ENCODE measurements around the gene SPIRE2.
A peak's percentile ranks its signal among the peaks of the same experiment; 100 is the strongest.
"Not testable (repeated sequence)": the region's sequence is repeated elsewhere in the genome, so short reads cannot be mapped to it uniquely, and the experiment has no call there.

The SPIRE2 gene

DNA sequence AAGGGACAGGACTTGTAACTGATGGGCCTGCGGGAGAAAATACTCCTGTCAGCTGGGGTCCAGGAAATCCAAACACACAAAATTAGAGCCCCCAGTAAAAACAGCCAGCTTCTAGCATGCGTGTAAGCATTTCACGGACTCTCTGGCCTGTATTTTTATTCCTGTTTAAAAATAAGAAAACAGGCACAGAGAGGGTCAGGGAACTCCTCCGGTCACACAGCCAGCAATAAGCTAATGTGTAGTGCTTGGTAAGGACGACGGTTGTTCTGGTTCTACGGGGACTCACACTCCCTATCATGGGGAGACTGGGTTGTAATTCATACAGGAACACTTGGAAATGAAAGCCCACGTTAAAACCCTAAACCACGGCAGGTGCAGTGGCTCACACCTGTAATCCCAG lies 43.6 kb downstream of the SPIRE2 start:
- DNase-seq = no peak

DNA sequence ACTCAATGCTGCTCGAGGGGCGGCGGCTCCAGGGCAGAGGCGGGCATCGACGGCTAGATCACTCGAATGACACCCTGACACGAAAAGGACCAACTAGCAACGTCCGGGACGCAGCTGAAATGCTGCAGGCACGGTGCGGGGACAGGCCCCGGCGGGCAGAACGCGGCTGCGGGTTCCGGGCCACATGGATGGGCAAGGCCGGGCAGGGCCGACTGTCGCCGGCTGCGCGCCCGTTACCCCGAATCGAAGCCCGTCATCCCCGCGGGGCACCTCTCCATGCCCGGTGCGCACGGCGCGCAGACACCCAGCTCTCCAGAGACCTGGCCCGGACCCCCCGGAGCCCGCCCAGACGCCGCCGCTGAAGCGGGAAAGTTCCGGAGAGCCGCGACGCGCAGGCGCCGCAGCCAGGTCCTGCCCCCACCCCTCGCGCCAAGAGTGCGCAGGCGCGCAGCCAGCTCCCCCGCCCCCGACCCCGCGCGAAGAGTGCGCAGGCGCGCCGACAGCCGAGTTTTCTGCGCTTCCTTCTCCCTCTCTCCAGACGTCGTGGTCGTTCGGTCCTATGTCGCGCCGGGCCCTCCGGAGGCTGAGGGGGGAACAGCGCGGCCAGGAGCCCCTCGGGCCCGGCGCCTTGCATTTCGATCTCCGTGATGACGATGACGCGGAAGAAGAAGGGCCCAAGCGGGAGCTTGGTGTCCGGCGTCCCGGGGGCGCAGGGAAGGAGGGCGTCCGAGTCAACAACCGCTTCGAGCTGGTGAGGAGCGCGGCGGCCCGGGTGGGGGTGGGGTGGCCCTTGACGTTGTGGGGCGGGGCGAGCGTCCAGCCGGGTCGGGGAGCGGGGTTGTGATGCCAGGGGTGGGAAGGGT lies 45.1 kb downstream of the SPIRE2 start, which contains the start of gene TCF25:
Gene TCF25, plus strand, starts transcription at position 484 of the 863 bp plus-strand sequence. Its CDS starts 76 bp downstream, at position 560.
- peak; percentile 37 for DNase-seq

DNA sequence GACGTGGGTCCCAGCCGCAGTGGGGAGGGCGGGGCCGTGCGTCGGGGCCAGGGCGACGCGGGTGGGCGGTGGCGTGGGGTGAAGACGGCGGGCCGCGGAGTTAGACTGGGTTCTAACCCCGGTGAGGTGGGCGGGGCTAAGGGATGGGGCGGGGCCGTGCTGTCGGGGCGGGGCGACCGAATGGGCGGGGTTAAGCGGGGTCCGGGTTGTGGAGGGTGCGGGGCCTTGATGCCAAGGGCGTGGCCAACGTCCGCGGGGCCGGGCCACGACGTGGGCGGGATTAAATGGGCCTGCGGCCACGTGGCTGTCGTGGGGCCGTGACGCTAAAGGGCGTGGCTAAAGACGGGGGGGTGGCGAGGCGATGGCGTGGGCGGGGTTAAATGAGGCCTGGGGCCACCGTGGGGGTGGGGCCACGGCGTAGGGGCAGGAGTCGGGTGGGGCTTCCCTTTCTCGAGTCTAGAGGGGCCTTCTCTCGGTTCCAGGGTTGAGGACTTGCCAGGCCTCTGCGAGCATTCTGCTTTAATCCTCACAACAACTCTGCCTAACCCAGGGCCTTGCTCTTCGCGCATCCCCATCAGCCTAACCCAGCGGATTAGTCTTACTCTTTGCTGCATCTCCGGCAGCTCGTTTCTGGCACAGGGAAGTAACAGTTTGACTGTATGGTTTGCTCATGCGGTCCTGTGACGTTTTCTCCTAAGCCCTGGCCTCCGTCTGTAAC lies 45.9 kb downstream of the SPIRE2 start:
- DNase-seq = peak; percentile 87

DNA sequence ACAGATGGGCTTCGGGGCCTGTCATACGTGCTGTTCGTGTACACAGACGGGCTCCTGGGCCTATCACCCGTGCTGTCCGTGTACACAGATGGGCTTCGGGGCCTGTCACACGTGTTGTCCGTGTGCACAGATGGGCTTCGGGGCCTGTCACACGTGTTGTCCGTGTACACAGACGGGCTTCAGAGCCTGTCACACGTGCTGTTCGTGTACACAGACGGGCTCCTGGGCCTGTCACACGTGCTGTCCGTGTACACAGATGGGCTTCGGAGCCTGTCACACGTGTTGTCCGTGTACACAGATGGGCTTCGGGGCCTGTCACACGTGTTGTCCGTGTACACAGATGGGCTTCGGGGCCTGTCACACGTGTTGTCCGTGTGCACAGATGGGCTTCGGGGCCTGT lies 50.8 kb downstream of the SPIRE2 start:
- DNase-seq = not testable (repeated sequence)

DNA sequence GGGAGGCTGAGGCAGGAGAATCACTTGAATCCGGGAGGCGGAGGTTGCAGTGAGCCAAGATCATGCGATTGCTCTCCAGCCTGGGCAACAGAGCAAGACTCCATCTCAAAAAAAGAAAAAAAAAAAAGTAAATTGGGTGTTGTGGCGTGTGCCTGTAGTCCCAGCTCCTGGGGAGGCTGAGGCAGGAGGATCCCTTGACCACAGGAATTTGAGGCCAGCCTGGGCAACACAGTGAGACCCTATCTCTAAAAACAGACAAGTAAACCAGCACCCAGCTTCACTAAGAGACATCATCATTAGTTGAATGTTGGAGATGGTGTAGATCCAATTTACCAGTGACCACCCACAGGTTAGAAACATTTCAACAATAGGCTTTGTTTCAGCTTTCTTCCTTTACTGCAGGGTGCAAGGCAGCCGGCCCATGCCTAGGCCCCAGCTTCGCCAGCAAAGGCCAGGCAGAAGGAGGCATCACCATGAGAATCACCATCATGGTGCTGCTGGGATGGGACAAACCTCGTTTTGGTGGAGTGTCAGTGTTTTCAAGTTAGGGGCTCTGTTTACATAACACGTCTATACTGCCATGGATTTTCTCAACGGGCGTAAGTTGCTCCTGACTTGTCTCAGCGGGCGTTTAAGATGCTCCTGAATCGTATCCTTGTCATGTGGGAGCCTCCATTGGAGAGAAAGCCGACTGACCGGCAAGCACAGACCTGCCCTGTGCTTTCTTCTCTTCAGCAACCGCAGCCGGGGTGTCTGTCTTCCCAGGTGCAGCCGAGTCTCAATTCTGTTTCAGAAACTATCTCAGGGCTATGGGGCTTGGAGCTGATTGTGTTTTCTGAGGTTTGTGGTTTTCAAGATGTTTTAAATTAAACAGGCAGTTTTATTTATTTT lies 52.4 kb downstream of the SPIRE2 start:
- no peak for DNase-seq

DNA sequence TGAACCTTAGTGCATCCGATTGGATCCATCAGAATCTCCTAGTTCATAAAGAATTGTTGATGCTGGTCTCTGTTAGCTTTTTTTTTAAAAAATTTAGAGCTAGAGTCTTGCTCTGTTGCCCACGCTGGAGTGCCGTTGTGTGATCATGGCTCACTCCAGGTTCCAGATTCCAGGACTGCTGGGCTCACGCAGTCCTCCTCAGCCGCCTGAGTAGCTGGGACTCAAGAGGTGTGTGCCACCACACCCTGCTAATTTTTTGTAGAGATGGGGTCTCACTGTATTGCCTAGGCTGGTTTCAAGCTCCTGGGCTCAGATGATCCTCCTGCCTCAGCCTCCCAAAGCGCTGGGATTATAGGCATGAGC lies 53.1 kb downstream of the SPIRE2 start:
- DNase-seq = no peak

DNA sequence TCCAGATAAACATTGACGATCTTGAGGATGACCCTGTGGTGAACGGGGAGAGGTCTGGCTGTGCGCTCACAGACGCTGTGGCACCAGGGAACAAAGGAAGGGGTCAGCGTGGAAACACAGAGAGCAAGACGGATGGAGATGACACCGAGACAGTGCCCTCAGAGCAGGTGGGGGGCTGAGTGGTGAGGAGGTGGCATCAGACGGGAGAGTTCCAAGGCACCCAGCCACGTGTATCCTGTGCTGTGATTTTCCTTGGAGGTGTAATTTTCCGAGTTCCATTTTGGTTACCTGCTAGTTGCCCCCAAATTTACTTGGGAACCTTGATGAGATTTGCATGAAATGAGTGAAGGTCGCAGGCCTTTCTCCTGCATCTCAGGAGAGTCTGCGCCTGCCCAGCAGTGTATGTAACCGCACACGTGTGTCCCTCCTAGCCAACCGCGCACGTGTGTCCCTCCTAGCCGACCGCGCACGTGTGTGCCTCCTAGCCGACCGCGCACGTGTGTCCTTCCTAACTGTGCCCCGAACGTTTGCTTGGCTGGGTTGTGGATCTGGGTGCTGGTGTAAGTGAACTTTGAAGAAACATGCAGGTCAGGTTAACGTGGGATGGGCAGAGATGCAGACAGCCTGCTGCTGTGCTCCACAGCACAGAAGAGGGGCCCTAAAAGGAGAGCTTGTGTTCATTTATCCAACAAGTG lies 55.2 kb downstream of the SPIRE2 start:
- no peak for DNase-seq

DNA sequence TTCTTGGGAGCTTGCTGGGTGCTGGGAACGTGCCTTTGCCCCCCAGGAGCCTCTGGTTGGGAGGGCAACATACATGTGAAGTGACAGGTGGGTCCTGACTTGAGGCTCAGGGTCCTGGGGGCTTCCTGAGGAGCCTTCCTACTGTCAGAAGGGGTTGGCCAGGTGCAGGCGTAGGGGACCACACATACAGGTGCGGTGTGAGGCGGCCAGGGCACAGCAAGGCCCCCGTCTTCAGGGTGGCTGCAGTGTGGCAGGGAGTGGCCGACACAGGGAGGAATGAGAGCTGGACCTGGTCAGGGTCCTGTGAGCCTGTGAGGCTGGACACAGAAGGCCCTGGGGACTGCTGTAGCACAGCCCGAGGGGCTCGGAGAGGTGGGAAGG lies 55.8 kb downstream of the SPIRE2 start:
- DNase-seq = no peak

DNA sequence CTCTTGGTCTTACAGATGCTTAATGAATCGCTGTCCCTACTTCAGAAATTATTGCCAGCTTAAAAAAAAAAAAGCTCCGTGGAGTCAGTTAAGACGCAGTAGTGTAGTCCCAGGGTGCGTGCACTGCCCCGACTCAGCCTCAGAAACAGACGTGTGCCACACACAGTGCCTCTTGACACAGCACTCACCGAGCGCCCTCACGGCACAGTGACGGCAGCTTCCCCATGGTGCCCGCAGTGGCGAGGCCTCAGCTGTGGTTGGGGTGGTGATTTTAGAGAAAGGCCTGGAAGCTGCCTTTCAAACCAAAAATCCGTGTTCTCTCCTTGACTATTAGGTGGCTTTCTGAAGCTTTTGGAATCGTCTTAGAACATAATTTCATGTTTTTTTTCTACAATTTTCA lies 59.0 kb downstream of the SPIRE2 start:
- DNase-seq = no peak

DNA sequence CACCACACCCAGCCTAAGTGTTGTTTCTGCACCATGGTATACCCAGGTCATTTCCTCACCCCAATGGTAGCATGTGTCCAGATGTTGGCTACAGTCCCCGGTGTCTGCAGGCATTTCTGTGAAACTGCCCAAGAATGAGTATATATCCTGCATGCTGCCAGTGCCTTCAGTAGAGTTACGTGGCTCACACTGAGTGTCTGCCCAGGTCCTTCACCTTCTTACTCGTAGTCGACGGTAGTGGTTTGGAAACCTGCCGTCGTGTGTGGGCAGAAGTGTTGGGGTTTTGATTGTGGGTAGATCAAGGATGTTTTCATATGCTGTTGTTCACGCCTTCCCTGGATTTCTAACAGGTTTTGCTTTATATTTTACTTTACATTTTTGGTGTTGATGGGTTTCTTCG lies 61.9 kb downstream of the SPIRE2 start:
- DNase-seq = no peak

DNA sequence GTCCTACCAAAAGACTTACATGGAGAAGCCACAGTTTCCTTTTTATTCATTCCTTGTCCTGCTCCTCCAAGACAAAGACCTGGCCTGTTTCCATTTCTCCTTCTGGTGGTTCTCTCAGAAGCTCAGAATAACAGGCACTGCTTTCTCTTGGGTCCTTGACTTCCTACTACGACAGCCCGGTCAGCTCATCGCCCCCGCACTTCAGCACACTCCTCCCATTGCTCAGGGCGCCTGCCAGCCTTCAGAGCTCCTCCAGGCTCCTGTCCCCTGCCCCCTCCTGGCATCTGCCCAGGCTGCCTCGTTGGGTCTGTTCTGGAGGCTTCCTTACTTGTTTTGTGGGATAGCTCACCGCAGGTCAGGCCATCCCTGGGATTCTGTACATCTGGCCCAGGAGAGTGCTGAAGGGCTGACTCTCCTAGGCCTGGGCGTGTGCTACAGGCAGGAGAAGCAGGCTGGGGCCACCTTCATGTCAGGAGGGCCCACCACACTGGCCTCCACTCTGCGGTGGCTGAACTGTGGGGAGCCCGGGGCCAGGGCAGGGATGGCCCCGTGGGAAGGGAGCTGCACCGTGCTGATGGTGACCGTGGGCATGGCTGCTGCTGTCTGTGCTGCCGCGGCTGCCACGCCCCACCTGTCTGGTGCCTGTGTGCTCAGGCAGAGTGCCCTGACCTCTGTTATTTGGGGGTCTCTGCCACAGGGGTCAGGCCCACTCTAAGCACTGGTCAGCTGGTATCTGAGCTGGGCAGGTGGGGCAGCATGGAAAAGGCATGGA lies 62.8 kb downstream of the SPIRE2 start:
- no peak for DNase-seq

DNA sequence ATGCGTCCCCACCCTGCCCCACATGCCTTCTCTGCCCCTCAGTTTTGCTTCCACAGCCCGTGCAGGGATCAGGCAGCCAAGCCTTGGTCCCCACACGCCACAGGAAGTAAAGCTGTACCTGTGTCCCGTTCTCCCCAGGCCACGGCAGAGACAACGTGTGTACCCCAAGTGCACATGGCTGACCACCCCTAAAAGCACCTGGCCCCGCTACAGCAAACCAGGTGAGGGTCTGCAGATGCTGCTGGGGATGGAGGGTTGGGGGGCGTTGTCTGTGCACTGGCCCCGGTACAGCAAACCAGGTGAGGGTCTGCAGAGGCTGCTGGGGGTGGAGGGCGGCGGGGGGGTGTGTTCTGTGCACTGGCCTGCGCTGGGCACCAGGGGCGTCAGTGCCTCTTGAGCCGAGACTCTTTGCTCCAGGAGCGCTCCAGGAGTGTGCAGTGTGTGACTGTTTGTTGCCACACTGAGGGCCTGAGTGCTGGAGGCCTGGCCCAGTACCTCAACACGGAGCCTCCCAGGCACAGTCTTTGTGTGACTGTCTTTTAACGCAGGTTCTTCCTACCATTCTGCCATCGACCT lies 63.9 kb downstream of the SPIRE2 start:
- DNase-seq = no peak

DNA sequence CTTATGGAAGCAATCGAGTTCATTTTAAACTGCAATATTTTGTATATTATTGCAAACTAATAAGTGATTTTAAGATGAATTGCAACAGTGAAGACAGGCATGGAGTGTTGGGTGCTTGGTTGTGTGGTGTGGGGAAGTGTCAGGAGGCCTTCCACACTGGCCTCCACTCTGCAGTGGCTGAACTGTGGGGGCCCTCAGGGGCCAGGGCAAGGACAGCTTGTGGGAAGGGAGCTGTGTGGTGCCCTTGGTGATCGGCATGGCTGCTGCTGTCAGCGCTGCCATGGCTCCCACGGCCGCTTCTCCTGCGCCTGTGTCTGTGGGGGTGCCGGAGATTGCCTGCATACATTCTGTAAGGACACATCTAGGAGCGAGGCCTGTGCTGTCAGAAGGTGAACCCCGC lies 64.4 kb downstream of the SPIRE2 start:
- no peak for DNase-seq

DNA sequence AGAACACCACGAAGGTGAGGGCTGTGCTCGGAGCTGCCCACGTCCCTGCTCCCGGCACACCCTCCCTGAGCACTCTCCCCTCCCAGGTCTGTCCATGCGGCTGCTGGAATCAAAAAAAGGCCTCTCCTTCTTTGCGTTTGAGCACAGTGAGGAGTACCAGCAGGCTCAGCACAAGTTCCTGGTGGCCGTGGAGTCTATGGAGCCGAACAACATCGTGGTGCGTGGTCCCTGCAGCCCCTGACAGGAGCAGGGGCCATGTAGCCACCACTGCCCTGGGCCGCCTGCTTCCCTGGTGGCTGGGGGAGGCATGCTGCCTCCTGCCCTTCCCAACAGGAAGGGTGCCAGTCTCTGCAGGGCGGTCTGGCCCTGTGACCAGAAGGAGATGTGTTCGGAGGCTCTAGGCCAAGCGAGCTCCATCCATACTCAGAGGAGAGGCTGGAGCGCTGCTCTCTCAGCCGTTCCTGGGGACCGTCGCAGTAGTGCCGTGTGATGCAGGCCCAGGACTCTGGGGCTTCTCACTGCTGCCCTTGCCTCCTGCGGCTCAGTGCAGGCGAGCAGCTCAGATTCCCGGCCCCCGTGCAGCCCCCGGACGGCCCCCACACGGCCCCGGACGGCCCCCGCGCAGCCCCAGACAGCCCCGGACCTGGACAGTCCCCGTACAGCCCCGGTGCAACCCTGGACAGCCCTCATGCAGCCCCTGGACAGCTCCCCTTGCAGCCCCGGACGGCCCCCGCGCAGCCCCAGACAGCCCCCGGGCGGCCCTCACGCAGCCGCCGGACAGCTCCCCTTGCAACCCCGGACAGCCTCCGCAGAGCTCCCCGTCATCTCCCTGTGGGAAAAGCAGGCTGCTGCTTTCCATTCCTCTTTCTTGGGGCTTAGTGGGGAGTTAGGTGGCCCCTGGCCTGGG lies 65.6 kb downstream of the SPIRE2 start:
- no peak for DNase-seq

DNA sequence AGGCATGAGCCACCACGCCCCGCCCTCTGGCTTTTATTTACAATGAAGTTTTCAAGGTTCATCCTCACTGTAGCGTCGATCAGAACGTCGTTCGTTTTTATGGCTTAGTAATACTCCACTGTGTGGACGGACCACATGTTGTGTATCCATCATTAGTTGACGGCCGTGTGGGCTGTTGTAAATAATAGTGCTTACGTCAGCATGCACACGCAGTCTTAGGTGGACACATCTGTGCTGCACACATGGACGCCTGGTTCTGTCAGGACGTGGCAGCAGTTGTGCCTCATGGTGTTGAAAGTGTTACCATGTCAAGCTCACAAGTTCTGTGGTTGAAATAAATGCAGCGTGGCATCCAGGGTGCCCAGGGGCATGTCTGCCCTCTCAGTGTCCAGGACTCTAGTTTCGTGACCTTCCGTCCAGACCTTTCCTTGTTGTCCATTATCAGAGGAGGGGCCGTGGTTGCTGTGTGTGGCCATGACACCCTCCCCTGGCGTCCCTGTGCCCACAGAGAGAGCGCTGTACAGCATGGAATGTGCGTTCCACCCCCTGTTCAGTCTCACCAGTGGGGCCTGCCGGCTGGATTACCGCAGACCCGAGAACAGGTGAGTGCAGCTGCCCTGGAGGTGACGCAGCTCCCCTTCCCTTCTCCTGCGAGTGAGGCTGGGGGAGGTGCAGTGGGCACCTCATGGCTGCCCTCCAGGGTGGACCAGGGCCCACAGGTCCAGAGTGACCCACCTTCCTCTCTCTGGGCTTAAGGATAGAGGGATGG lies 67.4 kb downstream of the SPIRE2 start:
- no peak for DNase-seq

DNA sequence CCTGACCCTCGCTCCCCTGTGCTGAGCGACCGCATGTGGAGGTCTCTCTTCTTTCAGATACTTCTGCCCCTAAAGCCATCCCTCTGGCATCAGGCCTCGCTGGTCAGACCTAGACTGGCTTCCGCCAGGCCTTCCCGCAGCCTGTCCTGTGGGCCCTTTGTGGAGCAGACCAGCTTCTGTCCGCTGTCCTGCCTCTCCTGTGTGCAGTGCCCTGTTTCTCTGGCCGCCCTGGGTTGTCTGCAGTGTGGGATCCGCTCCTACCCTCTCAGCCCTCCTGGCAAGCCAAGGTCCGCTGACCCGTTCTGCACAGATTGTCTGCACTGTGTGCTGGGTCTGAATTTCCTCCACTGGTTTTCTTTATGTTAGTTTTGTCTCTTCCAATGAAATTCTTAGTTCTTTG lies 68.9 kb downstream of the SPIRE2 start:
- DNase-seq = no peak

DNA sequence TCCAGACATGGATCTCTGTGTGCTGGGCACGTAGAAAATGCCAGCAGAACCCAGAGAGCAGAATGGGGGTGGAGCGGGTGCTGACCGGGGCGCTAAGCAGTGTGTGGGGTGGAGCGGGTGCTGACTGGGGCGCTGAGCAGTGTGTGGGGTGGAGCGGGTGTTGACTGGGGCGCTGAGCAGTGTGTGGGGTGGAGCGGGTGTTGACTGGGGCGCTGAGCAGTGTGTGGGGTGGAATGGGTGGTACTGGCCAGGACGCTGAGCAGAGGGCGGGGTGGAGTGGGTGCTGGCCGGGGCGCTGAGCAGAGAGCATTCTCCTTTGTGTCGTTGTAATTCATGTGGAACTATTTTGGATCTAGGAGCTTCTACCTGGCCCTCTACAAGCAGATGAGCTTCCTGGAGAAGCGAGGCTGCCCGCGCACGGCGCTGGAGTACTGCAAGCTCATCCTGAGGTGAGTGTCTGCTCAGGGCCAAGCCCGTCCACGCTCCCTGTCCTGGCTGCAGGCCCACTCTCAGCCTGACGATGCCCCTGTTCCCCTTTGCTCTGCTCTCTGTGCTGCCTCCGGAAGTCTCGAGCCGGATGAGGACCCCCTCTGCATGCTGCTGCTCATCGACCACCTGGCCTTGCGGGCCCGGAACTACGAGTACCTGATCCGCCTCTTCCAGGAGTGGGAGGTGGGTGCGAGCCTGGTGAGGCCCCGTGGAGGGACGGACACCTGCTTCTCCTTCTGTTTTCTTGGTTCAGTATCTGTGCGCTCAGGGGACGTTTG lies 70.1 kb downstream of the SPIRE2 start:
- no peak for DNase-seq

DNA sequence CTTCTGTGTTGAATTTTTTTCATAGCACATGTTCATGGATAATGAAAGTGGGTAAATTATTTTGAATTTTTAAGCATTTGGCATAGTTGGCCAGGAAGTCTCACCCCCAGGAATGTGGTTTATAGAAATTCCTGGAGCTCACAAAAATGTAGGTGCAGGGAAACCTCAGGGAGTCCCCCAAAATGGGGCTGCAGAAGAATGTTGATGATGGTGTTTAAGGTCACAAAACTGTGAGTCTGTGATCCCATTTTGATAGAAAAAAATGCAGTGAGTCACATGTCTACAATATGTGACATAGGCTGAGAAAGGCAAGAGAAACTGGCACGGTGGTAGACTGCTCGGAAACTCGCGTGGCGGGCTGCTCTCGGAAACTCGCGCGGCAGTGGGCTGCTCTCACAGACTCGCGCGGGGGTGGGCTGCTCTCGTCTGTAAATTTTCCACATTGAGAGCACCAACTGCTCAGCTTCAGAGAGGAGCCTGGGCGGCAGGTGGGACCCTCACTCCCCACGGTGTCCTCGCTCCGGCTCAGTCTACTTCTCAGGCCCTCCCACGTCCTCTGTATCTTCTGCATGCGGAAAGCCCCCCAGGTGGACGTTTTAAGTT lies 71.7 kb downstream of the SPIRE2 start:
- no peak for DNase-seq

All from kidney glomerular epithelial cell (primary cell).